ENCODE measurements around the gene TMEM204.

Gene TMEM204

DNA sequence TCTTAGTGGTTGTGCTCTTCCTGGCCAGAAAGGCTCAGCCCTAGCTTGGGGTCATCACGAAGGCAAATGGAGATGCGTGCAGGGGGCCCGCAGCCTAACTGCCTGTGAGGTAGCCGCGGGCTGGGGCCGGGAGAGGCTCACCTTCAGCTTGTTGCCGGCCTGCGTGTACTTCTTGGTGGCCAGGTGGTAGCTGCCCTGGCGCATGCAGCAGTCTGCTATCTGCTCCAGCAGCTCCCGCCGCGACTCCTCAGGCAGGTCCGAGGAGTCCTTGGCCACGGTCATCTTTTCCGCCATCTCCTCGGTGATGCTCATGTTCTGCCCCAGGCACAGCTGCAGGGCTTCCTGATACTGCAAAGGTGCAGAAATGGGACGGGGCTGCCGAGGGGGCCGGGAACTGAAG is 13.0 kb upstream of the TMEM204 start:
- no peak for DNase-seq (ENCODE audit: low read depth in 3 of 3)

DNA sequence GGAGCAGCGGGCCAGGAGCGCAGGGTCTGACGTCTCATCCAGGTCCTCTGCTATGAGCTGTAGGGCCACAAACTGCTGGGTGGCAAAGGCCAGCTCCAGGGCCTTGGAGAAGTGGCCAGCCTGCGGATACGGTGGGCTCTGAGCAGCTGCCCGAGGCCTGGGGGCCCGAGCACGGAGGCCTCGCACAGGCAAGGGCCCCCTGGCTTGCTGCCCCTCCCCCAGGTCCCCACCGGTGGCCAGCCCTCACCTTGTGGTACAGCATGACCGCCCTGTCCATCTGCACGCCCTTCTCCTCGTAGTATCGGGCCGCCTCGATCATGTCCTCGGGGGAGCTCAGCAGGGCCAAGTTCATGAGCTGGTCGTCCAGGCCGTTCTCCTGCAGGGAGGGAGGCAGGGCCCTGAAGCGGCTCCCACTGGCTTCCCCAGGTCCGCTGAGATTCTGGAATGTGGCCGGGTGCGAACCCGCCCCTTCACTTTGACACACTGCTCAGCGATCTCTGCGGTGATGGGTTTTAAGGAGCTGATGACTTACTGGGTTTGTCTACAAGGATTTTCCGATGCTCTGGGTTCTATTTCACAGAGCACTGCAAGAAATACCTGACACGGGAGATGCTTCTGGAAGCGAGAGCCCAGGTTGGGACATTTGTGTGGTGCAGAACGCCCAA is 9.8 kb upstream of the TMEM204 start:
- no peak for DNase-seq (ENCODE audit: low read depth in 3 of 3)

DNA sequence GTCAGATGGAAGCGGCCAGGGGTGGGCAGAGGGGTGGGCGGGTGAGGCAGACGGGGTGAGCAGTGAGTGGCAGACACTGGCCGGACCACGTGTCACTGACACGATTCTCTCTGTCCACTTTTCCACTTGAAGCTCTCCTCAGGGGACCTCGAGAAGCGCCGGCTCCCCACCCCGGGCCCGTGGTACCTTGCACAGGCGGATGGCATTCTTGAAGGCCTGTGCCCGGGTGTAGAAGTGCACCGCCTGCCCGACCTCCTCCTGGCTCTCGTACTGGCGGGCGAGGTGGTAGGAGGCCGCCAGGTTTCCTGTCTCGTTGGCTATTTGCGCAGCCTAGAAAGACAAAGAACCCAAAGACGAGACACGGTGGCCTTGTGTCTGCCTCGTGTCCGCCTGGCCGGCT is 9.1 kb upstream of the TMEM204 start:
- no peak for DNase-seq (ENCODE audit: low read depth in 3 of 3)

GRCh38 chr16:1525871-1526607 is 7.4 kb upstream of the TMEM204 start:
- no peak for DNase-seq (ENCODE audit: low read depth in 3 of 3)

DNA sequence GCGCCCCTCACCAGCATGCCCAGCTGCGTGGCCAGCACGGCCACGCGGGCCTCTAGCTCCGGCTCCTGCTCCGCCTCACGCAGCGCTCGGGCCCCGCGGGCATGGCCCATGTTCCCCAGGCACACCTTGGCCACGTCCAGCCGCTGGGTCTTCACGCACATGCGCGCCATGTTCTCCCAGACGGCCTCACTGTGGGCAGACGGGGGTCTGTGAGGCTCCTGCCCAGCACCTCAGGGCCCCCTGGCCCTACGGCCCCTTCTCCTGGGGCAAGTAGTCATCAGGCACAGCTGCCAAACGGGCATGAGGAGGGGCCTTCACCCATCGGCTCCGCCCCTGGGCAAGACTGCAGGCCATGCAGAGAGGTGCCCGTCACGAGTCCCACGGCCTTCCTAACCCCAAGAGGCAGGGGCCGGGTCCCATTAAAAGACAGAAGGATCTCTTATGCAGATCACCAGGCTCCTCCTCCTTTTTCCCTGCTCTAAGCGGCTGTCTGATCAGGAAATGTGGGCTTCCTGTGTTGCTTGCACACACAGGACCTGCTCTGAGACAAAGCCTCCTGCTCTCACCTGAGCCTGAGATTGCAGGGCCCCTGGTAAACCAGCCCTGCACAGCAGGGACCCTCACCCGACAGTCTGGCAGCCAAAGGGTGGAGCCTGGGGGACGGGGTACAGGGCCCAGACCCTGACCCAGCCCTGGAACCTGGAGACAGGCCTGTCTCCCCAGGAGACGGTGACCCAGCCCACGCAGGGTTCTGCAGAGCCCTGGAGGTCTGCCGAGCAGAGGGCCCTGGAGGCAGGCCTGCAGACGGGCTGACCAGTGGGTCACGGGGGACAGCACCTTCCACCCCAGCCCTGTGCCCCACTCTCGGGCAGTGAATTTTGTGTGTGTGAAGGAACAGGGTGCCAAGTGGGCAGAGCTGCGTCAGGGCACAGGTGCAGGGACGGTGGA is 6.6 kb upstream of the TMEM204 start:
- no peak for DNase-seq (ENCODE audit: low read depth in 3 of 3)

DNA sequence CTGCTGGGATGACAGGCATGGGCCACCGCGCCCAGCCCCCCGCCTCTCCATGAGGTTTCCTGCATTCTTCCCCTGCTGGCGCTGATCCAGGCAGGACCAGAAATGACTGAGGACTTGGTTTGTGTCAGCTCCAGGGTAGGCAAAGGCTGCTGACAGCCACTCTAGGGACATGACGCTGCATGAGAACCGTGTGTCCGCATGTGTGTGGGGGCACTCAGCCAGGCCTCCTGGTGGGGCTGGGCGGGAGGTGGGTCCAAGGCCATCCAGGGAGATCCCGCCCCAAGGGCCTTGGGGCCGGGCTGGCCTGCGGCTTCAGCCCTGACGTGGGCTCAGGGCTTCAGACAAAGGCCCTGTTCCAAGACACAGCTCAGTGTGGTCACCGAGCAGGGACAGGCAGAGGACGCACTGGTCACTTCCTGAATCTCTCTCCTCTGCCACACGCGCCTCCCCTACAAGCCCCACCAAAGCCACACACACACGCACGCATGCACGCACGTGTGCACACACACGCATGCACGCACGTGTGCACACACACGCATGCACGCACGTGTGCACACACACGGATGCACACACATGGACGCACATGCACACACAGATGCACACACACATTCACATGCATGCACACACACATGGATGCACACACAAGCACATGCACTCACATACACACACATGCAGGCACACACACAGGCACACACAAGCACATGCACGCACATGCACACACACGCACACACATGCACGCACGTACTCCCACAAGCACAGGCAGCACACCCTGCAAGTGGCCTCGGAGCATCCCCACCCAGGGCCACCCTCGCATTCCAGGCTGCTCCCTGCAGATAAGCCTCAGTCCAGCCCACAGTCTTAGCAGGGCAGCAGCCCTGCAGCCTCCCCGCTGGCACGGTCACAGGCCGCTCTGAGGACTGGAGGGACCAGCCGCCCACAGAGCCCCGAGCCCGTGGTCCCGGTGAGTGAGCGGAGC is 5.3 kb upstream of the TMEM204 start:
- DNase-seq (ENCODE audit: low read depth in 3 of 3): no peak

- no peak for DNase-seq (ENCODE audit: low read depth in 3 of 3)
Observed at GRCh38 chr16:1528921-1529537, 4.4 kb upstream of the TMEM204 start.

DNA sequence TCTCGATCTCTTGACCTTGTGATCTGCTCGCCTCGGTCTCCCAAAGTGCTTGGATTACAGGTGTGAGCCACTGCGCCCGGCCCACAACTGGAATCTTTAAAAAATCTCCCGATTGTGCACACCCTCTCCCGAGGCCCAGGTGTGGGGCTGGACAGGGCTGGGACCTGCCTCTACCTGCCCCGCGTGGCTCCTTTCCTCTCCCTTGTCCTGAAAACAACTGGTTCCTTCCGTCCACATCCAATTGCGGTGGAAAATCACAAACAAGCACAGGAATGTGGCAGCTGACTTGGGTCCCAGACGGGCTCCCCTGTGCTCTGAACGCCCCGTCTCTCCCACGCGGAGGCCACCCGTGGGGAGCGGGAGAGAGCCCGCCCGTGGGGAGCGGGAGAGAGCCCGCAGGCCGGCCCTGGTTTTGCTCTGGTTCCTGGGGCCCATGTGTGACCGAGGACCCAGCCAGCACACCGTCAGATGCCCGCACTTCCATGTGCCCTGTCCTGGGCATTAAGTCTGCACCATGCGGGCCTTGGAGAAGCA is 3.0 kb upstream of the TMEM204 start:
- DNase-seq (ENCODE audit: low read depth in 3 of 3): no peak

GRCh38 chr16:1530883-1531637 is 2.4 kb upstream of the TMEM204 start:
- no peak for DNase-seq (ENCODE audit: low read depth in 3 of 3)

DNA sequence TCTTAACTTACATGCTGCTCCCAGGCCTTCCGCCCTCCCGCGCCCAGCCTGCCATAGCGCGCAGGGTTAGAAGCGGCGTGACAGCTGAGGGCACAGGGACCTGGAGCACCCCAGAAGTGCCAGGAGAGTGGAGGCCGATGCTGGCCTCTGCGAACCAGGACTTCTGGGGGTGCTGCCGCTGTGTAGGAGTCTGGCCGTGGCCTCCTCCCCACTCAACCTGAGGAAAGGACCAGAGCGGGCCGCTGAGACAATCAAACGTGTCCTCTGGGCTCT is 1.9 kb upstream of the TMEM204 start:
- no peak for DNase-seq (ENCODE audit: low read depth in 3 of 3)

GRCh38 chr16:1532081-1532760 is 1.2 kb upstream of the TMEM204 start:
- no peak for DNase-seq (ENCODE audit: low read depth in 3 of 3)

GRCh38 chr16:1532771-1533170 is 695 bp upstream of the TMEM204 start:
- no peak for DNase-seq (ENCODE audit: low read depth in 3 of 3)

DNA sequence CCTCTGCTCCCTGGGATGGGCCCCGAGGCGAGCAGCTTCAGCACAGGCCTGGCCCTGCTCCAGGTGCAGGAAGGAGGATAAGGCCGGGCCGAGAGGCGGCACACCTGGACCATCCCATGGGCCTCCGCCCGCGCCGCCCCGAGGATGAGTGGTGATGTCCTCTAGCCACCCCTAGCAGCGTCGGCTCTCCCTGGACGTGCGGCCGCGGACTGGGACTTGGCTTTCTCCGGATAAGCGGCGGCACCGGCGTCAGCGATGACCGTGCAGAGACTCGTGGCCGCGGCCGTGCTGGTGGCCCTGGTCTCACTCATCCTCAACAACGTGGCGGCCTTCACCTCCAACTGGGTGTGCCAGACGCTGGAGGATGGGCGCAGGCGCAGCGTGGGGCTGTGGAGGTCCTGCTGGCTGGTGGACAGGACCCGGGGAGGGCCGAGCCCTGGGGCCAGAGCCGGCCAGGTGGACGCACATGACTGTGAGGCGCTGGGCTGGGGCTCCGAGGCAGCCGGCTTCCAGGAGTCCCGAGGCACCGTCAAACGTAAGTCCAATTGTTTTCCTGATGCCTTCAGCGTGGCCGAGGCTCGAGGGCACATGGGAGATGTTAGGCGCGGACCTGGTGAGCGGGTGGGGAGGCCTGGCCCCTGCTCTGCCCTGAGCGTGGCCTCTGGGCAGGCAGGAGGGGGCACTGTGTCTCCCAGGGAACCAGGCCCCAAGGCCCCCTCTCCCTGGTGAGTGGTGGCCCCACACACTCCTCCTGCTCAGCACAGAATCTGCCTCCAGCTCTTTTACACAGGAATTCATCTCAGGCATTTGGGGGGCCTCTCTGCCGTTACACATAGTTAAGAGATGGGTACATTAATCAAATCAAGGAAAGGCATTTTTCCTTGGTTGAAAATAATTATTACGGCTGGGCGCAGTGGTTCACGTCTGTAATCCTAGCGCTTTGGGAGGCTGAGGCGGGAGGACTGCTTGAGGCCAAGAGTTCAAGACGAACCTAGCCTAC is 855 bp downstream of the TMEM204 start:
- DNase-seq (ENCODE audit: low read depth in 3 of 3): no peak

GRCh38 chr16:1535391-1536291 is 2.2 kb downstream of the TMEM204 start:
- DNase-seq (ENCODE audit: low read depth in 3 of 3): no peak

DNA sequence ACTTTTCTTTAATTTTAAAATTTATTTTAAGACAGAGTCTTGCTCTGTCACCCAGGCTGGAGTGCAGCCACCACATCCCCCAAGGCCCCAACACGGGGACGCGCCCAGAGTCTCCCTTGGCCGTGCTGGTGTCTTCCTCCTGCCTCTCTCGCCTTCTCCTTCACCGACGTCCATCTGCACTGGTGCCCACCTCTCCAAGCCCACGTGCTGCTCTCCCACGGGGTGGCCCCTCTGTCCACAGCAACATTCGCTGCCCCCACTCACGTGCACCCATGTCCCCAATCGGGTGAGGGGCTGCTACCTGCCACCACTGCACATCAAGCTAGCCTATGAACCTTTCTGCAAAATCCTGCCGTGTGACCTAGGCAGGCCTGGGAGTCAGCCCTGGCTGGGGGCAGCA is 3.1 kb downstream of the TMEM204 start:
- no peak for DNase-seq (ENCODE audit: low read depth in 3 of 3)

GRCh38 chr16:1537138-1537577 is 3.7 kb downstream of the TMEM204 start:
- DNase-seq (ENCODE audit: low read depth in 3 of 3): no peak

DNA sequence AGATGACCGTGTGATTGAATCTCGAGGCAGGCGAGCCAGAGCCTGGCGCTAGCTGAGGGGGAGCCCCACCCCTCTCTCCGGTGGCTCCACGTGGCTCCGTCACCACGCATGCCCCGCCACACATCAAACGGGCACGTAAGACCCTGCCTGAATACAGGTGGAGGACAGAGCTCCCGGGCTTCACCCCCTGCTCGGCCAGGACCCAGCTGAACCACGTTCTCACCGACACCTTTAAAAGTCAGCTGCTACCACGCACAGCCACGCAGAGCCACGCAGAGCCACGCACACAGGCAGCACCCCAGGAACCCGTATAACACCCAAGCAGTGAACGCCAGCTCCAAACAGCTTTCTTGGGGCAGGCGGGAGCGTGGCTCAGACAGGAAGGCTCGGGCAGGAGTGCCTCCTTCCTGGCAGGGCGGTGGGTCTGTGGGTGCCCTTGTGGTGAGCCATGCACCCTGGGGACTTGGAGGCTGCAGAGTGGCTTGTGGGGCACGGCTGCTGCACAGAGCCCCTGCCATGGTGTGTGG is 4.4 kb downstream of the TMEM204 start:
- no peak for DNase-seq (ENCODE audit: low read depth in 3 of 3)
